Stimulated activated CD8-positive, alpha-beta memory T cell treated with anti-CD3 and anti-CD28 coated beads, Interleukin-4, amount 100 ng/mL, for 48 hours (primary cell): ENCODE data around the gene NPAS1.
"Not testable (repeated sequence)": the region's sequence is repeated elsewhere in the genome, so short reads cannot be mapped to it uniquely, and the experiment has no call there.

Experiments used
- DNase-seq: peaks from one replicate; pipeline ENCODE4 v3.0.0-alpha.2; 2020

NPAS1 gene

GRCh38 chr19:46990991-46991676, 28.5 kb upstream of the NPAS1 start:
- peak; percentile 79 for DNase-seq

GRCh38 chr19:46992699-46993535, 26.7 kb upstream of the NPAS1 start:
- DNase-seq, result no peak

GRCh38 chr19:46993622-46994021, 26.0 kb upstream of the NPAS1 start:
- no peak for DNase-seq

- DNase-seq, result no peak
Measured at GRCh38 chr19:46994141-46994686, 25.4 kb upstream of the NPAS1 start.

GRCh38 chr19:46995492-46995891, 24.1 kb upstream of the NPAS1 start:
- DNase-seq, result no peak

- no peak for DNase-seq
Measured at GRCh38 chr19:46998445-46999125, 21.1 kb upstream of the NPAS1 start.

GRCh38 chr19:46999377-46999776, 20.3 kb upstream of the NPAS1 start:
- no peak for DNase-seq

GRCh38 chr19:46999878-47000277, 19.8 kb upstream of the NPAS1 start:
- no peak for DNase-seq

GRCh38 chr19:47000373-47000772, 19.3 kb upstream of the NPAS1 start:
- DNase-seq, result no peak

GRCh38 chr19:47001584-47001983, 18.1 kb upstream of the NPAS1 start:
- DNase-seq, result no peak

- DNase-seq, result no peak
Measured at GRCh38 chr19:47002106-47002766, 17.4 kb upstream of the NPAS1 start.

GRCh38 chr19:47002853-47003610, 16.6 kb upstream of the NPAS1 start:
- no peak for DNase-seq

- DNase-seq, result no peak
Measured at GRCh38 chr19:47003611-47004465, 15.8 kb upstream of the NPAS1 start.

GRCh38 chr19:47005164-47005641, 14.4 kb upstream of the NPAS1 start:
- no peak for DNase-seq

- no peak for DNase-seq
Measured at GRCh38 chr19:47005873-47006272, 13.8 kb upstream of the NPAS1 start.

GRCh38 chr19:47006496-47006895, 13.1 kb upstream of the NPAS1 start:
- no peak for DNase-seq

- DNase-seq, result not testable (repeated sequence)
Measured at GRCh38 chr19:47010549-47010948, 9.1 kb upstream of the NPAS1 start.

- no peak for DNase-seq
Measured at GRCh38 chr19:47012617-47013016, 7.0 kb upstream of the NPAS1 start.

- peak; percentile 83 for DNase-seq
Measured at GRCh38 chr19:47013041-47013517, 6.6 kb upstream of the NPAS1 start.

GRCh38 chr19:47018923-47019322, 714 bp upstream of the NPAS1 start:
- DNase-seq, result no peak
